ENCODE results near the gene COLEC11. TPM values are rescaled to one million over a fixed set of nuclear protein-coding genes. Genes with fewer than 3 reads are reported as not detected.

COLEC11 gene
- total and polyA plus RNA-seq, 2 of the 13 experiments (the other 11 are each of a cell fraction or from before 2014, with no cell fraction given): 1.5 to 3.0 TPM

DNA sequence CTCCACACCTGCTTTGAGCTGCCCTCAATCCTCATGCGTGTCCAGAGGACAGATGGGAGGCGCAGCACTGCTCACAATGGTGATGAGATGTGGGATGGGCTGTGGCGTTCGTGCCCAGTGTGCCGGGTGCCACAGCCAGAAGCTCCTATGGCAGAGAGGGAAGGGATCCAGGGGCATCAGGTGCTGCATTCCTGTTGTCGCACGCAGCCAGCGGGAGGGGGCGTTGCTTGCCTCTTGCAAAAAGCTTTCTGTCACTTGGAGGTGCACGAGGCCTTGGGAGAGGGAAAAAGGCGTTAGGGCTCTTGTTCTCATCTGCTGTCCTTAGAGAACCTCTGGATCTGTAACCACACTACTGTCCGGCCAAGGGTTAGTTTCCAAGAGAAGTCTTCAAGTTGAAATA is 33.9 kb downstream of the COLEC11 start (continued):
- TF ChIP-seq, protein P1, sequence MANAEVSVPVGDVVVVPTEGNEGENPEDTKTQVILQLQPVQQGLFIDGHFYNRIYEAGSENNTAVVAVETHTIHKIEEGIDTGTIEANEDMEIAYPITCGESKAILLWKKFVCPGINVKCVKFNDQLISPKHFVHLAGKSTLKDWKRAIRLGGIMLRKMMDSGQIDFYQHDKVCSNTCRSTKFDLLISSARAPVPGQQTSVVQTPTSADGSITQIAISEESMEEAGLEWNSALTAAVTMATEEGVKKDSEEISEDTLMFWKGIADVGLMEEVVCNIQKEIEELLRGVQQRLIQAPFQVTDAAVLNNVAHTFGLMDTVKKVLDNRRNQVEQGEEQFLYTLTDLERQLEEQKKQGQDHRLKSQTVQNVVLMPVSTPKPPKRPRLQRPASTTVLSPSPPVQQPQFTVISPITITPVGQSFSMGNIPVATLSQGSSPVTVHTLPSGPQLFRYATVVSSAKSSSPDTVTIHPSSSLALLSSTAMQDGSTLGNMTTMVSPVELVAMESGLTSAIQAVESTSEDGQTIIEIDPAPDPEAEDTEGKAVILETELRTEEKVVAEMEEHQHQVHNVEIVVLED (CRISPR knock-in tag; IDR thresholded peaks at IDR 0.05; ENCODE audit: borderline replicate concordance): no peak
- TF ChIP-seq ZFP36 (IDR thresholded peaks at IDR 0.05; ENCODE audit: borderline replicate concordance, low read depth, low read length, partially characterized antibody) (no peak), MATR3 (CRISPR knock-in tag; IDR thresholded peaks at IDR 0.05) (no peak), U2AF2 (IDR thresholded peaks at IDR 0.05; ENCODE audit: low read depth, low read length) (no peak), RBFOX2 (IDR thresholded peaks at IDR 0.05; ENCODE audit: low read depth, low read length) (no peak), SP5 (CRISPR knock-in tag; IDR thresholded peaks at IDR 0.05; ENCODE audit: borderline replicate concordance, low read depth) (no peak), SP2 (CRISPR knock-in tag; IDR thresholded peaks at IDR 0.05) (no peak), HNF4A (CRISPR knock-in tag; IDR thresholded peaks at IDR 0.05) (no peak), SALL1 (CRISPR knock-in tag; IDR thresholded peaks at IDR 0.05) (peak; percentile 40; the same call in 1 of the 2 replicates), CBX1 (IDR thresholded peaks at IDR 0.05; ENCODE audit: low read depth) (no peak), ZNF629 (CRISPR knock-in tag; conservative IDR thresholded peaks at IDR 0.05) (no peak), ZNF672 (CRISPR knock-in tag; IDR thresholded peaks at IDR 0.05) (no peak), HNRNPLL (IDR thresholded peaks at IDR 0.05; ENCODE audit: low read depth, low read length, poor library complexity, severe bottlenecking) (no peak), XBP1 (CRISPR knock-in tag; IDR thresholded peaks at IDR 0.05) (no peak), HOXA3 (CRISPR knock-in tag; IDR thresholded peaks at IDR 0.05) (0 out of 2 replicates have a peak, but pooled peaks have one; percentile 17)
- TF ChIP-seq, protein P2, sequence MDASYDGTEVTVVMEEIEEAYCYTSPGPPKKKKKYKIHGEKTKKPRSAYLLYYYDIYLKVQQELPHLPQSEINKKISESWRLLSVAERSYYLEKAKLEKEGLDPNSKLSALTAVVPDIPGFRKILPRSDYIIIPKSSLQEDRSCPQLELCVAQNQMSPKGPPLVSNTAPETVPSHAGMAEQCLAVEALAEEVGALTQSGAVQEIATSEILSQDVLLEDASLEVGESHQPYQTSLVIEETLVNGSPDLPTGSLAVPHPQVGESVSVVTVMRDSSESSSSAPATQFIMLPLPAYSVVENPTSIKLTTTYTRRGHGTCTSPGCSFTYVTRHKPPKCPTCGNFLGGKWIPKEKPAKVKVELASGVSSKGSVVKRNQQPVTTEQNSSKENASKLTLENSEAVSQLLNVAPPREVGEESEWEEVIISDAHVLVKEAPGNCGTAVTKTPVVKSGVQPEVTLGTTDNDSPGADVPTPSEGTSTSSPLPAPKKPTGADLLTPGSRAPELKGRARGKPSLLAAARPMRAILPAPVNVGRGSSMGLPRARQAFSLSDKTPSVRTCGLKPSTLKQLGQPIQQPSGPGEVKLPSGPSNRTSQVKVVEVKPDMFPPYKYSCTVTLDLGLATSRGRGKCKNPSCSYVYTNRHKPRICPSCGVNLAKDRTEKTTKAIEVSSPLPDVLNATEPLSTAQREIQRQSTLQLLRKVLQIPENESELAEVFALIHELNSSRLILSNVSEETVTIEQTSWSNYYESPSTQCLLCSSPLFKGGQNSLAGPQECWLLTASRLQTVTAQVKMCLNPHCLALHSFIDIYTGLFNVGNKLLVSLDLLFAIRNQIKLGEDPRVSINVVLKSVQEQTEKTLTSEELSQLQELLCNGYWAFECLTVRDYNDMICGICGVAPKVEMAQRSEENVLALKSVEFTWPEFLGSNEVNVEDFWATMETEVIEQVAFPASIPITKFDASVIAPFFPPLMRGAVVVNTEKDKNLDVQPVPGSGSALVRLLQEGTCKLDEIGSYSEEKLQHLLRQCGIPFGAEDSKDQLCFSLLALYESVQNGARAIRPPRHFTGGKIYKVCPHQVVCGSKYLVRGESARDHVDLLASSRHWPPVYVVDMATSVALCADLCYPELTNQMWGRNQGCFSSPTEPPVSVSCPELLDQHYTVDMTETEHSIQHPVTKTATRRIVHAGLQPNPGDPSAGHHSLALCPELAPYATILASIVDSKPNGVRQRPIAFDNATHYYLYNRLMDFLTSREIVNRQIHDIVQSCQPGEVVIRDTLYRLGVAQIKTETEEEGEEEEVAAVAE (CRISPR knock-in tag; IDR thresholded peaks at IDR 0.05; ENCODE audit: borderline replicate concordance): no peak
- TF ChIP-seq, protein P3, sequence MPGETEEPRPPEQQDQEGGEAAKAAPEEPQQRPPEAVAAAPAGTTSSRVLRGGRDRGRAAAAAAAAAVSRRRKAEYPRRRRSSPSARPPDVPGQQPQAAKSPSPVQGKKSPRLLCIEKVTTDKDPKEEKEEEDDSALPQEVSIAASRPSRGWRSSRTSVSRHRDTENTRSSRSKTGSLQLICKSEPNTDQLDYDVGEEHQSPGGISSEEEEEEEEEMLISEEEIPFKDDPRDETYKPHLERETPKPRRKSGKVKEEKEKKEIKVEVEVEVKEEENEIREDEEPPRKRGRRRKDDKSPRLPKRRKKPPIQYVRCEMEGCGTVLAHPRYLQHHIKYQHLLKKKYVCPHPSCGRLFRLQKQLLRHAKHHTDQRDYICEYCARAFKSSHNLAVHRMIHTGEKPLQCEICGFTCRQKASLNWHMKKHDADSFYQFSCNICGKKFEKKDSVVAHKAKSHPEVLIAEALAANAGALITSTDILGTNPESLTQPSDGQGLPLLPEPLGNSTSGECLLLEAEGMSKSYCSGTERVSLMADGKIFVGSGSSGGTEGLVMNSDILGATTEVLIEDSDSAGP (CRISPR knock-in tag; IDR thresholded peaks at IDR 0.05; ENCODE audit: borderline replicate concordance): no peak
- TF ChIP-seq, protein P4, sequence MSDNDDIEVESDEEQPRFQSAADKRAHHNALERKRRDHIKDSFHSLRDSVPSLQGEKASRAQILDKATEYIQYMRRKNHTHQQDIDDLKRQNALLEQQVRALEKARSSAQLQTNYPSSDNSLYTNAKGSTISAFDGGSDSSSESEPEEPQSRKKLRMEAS (IDR thresholded peaks at IDR 0.05): peak; percentile 63; the same call in 1 of the 2 replicates
- TF ChIP-seq, protein P5, sequence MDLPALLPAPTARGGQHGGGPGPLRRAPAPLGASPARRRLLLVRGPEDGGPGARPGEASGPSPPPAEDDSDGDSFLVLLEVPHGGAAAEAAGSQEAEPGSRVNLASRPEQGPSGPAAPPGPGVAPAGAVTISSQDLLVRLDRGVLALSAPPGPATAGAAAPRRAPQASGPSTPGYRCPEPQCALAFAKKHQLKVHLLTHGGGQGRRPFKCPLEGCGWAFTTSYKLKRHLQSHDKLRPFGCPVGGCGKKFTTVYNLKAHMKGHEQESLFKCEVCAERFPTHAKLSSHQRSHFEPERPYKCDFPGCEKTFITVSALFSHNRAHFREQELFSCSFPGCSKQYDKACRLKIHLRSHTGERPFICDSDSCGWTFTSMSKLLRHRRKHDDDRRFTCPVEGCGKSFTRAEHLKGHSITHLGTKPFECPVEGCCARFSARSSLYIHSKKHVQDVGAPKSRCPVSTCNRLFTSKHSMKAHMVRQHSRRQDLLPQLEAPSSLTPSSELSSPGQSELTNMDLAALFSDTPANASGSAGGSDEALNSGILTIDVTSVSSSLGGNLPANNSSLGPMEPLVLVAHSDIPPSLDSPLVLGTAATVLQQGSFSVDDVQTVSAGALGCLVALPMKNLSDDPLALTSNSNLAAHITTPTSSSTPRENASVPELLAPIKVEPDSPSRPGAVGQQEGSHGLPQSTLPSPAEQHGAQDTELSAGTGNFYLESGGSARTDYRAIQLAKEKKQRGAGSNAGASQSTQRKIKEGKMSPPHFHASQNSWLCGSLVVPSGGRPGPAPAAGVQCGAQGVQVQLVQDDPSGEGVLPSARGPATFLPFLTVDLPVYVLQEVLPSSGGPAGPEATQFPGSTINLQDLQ (CRISPR knock-in tag; IDR thresholded peaks at IDR 0.05): no peak
- TF ChIP-seq, protein P6, sequence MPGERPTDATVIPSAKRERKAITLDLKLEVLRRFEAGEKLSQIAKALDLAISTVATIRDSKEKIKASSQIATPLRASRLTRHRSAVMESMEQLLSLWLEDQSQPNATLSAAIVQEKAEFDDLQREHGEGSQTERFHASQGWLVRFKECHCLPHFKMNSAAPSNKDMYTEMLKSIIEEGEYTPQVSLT (CRISPR knock-in tag; IDR thresholded peaks at IDR 0.05; ENCODE audit: borderline replicate concordance, low read depth): no peak
